Cardiac muscle cell (in vitro differentiated cells and primary cell): Measurements from ENCODE around the gene VKORC1. TPM values are rescaled to one million over a fixed set of nuclear protein-coding genes. Genes with fewer than 3 reads are reported as not detected.

Experiments
- DNase-seq, 2 donors: peaks; one replicate each; pipeline versions ENCODE4 v3.0.0 to v3.0.0-alpha.2; 2010 to 2017; ENCODE audit warnings: low read depth in 1 of 2, low spot score in 1 of 2
- H3K27ac ChIP-seq: fragments of 200-600 bp; sonication (generic); 2 replicates; pipeline ENCODE4 v1.5.1; 2016
- H3K27me3 ChIP-seq: fragments of 200-600 bp; sonication (generic); 2 replicates; pipeline ENCODE4 v1.6.0; 2016; ENCODE audit warnings: control low read depth
- H3K36me3 ChIP-seq: fragments of 200-600 bp; sonication (generic); 2 replicates; pipeline ENCODE4 v1.5.1; 2016; ENCODE audit warnings: control low read depth
- H3K4me1 ChIP-seq: fragments of 200-600 bp; sonication (generic); 2 replicates; pipeline ENCODE4 v1.8.1; 2017; ENCODE audit warnings: low read depth, mild to moderate bottlenecking, mixed run types
- H3K4me3 ChIP-seq: fragments of 200-600 bp; sonication (generic); 2 replicates; pipeline ENCODE4 v1.5.1; 2016; ENCODE audit warnings: mild to moderate bottlenecking
- H3K9me3 ChIP-seq: fragments of 200-600 bp; sonication (generic); 2 replicates; pipeline ENCODE4 v1.5.1; 2017; ENCODE audit warnings: low read depth, mild to moderate bottlenecking, control low read depth
- polyA plus RNA-seq: library from polyadenylated mRNA; unstranded; fragments of >200 nt; fragmentation: Nextera tagmentation; extraction: Ambion mirVana; gene quantifications from 2 replicates; pipeline ENCODE4 v1.2.1, GENCODE V29; 2016
- total RNA-seq: library from RNA; depleted of rRNA; stranded (reverse); fragments of >200 nt; gene quantifications from 2 replicates; pipeline ENCODE4 v1.2.3, GENCODE V29; 2016
- TF ChIP-seq, protein P1 (sequence below): IDR thresholded peaks from 2 replicates; pipeline ENCODE4 v1.5.1; 2012; ENCODE audit warnings: low read depth, mild to moderate bottlenecking, low read length

VKORC1 gene
- total and polyA plus RNA-seq, 2 experiments from 2014 or later, result 146 to 161 TPM

DNA sequence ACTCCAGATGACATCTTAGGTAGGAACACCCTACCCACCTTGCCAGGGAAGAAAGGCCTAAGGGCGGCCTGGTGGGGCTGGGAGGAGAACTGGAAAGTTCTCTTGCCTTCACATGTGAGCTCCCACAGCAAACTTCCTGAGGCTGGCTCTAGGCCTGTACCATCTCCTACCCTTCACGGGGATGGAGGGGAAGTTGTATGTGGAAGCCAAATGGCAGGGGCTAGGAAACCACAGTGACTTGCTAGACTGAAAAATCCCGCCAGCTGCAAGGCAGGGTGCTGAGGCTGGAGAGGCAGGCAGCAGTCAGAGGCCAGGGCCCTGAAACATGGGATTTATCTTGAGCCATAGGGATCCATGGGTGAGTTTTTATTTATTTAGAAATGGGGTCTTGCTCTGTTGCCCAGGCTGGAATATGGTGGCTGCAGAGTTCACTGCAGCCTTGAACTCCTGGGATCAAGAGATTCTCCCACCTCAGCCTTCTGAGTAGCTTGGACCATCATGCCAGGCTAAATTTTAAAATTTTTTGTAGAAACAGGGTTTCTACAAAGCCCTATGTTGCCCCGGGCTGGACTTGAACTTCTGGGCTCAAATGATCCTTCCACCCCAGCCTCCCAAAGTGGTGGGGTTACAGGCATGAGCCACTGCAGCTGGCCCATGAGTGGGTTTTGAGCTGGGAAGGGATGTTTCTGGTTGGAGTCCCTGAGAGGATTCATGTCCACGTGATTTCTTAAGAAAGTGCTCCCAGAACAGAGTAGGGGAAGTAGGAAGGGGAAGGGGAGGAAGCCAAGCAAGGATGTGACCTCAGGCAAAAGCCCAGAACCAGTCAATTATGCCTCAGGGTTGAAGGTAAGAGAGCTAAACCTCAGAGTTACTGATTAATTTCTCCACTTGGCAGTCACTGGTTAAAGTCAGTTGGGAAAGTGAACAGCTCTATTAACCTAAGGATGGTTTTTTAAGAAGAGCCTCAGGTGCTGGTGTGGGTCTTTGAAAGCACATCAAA, 18.8 kb upstream of the VKORC1 start:
- Histone ChIP-seq H3K27me3 (no peaks in the 10 kb centered on the region), H3K27ac (peak overlapping the region; percentile 66), H3K9me3 (no peaks in the 10 kb centered on the region), H3K36me3 (peaks cover 23% of the 10 kb centered on the region), H3K4me1 (peaks cover 1% of the 10 kb centered on the region), H3K4me3 (no peak overlapping the region)
- no peak for DNase-seq
- TF ChIP-seq, protein P1, sequence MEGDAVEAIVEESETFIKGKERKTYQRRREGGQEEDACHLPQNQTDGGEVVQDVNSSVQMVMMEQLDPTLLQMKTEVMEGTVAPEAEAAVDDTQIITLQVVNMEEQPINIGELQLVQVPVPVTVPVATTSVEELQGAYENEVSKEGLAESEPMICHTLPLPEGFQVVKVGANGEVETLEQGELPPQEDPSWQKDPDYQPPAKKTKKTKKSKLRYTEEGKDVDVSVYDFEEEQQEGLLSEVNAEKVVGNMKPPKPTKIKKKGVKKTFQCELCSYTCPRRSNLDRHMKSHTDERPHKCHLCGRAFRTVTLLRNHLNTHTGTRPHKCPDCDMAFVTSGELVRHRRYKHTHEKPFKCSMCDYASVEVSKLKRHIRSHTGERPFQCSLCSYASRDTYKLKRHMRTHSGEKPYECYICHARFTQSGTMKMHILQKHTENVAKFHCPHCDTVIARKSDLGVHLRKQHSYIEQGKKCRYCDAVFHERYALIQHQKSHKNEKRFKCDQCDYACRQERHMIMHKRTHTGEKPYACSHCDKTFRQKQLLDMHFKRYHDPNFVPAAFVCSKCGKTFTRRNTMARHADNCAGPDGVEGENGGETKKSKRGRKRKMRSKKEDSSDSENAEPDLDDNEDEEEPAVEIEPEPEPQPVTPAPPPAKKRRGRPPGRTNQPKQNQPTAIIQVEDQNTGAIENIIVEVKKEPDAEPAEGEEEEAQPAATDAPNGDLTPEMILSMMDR, result no peak

DNA sequence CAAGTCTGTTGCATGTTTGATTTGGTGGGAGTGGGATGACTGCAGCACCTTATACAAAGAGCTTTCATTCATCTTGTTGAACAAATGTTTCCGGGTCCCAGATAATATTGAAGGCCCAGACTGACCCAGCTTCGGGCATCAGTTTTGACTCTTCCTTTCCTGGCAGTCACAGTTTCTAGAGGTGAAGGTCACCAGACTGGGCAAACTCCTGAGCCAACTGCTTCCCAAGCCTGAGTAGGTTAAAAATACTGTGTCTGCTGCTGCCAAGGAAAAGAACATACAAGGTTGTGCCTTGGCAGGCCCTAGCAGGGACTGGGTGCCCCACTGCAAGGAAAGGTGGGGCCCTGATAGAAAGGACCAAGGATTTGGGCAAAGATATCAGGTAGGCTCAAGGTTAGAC, 18.1 kb upstream of the VKORC1 start:
- Histone ChIP-seq H3K4me1 (no peaks in the 10 kb centered on the region), H3K27ac (no peak overlapping the region)

DNA sequence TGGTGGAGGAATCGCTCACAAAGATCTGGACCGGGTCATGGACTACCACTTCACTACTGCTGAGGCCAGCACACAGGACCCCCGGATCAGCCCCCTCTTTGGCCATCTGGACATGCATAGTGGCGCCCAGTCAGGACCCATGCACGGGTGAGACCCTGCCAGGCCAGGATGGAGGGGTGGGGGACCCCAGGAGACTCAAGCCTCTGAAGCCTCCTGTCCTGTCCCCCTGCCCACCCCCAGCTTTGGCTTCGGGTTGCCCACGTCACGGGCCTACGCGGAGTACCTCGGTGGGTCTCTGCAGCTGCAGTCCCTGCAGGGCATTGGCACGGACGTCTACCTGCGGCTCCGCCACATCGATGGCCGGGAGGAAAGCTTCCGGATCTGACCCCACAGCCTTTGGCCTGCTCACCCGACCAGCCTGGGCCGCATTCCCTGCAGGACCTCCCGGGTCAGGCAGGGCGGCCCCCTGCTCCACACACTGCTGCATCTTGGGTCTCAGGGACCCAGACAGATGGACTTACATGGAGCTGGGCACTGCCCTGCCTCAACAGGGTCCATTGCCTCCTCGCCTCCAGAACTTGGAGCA, 17.4 kb upstream of the VKORC1 start:
- Histone ChIP-seq H3K27ac (no peak overlapping the region), H3K4me1 (no peaks in the 10 kb centered on the region), H3K27me3 (no peaks in the 10 kb centered on the region), H3K9me3 (no peaks in the 10 kb centered on the region), H3K4me3 (no peak overlapping the region), H3K36me3 (peaks cover 23% of the 10 kb centered on the region)
- TF ChIP-seq, protein P1, result no peak
- DNase-seq, result no peak

More for the DNA sequence above, 18.1 kb upstream of the VKORC1 start:
- peaks cover 23% of the 10 kb centered on the region for H3K36me3 ChIP-seq
- TF ChIP-seq, protein P1, result no peak
- DNase-seq, result no peak
- H3K27me3 ChIP-seq, result no peaks in the 10 kb centered on the region
- H3K4me3 ChIP-seq, result no peak overlapping the region
- H3K9me3 ChIP-seq, result no peaks in the 10 kb centered on the region

DNA sequence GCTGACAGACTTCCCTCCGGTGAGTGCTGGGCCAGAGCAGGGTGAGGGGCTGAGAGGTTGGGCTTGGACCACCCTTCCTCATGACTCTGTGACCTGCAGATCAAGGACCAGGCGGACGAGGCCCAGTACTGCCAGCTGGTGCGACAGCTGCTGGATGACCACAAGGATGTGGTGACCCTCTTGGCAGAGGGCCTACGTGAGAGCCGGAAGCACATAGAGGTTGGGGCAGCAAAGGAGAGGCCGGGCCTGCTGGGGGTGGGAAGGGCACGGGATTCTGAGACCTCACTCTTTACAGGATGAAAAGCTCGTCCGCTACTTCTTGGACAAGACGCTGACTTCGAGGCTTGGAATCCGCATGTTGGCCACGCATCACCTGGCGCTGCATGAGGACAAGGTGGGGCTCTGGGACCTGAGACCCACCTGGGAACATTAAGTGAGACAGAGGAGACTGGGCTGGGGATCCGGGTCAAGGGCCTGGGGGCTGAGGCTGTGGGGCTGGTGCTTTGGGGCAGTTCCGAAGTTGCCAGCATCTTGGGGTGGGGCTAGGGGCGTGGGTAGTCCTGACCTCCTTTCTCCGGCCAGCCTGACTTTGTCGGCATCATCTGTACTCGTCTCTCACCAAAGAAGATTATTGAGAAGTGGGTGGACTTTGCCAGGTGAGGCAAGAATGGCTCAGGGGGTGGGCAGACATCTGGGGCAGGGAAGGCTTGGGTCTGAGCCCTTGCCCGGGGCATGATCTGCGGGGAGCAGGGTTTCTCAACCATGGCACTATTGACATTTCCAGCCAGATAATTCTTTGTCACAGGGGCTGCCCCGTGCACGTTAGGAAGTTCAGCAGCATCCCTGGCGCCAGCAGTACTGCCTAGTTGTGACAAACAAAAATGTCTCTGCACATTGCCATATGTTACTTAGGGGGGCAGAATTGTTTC, 15.8 kb upstream of the VKORC1 start:
- DNase-seq, result no peak

More for the DNA sequence above, 15.8 kb upstream of the VKORC1 start:
- TF ChIP-seq, protein P1, result no peak
- H3K4me3 ChIP-seq, result no peak overlapping the region
- H3K9me3 ChIP-seq, result no peaks in the 10 kb centered on the region
- H3K27me3 ChIP-seq, result no peaks in the 10 kb centered on the region
- no peak overlapping the region for H3K27ac ChIP-seq
- no peaks in the 10 kb centered on the region for H3K4me1 ChIP-seq
- peaks cover 23% of the 10 kb centered on the region for H3K36me3 ChIP-seq
